GM12874 (cell line): ENCODE data around the gene LSM7.

Experiments
- TF ChIP-seq, protein P1 (sequence below): IDR thresholded peaks from 2 replicates; pipeline ENCODE4 v1.5.1; 2011; ENCODE audit warnings: low read depth, mild to moderate bottlenecking, control low read depth, low read length, moderate library complexity; ENCODE audit not compliant: insufficient read depth

LSM7 gene

DNA sequence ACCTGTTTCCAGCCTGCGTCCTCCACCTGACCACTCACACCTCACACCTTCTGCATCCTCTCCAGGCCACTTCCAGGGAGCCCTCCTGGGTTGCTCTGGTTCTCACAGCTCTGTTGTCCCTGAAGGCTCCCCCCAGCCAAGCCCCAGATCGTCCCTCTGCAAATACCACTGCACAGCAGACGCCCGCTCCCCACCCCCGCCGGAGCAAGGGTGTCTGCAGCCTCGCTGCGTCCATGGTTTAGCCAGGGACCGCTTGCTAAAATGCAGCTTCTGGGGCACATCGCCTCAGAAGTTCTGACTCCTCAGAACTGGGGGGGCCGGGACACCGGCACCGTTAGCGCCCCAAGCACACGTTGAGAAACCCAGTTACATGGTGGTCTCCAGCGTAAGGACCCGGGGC is 21.4 kb downstream of the LSM7 start:
- TF ChIP-seq, protein P1, sequence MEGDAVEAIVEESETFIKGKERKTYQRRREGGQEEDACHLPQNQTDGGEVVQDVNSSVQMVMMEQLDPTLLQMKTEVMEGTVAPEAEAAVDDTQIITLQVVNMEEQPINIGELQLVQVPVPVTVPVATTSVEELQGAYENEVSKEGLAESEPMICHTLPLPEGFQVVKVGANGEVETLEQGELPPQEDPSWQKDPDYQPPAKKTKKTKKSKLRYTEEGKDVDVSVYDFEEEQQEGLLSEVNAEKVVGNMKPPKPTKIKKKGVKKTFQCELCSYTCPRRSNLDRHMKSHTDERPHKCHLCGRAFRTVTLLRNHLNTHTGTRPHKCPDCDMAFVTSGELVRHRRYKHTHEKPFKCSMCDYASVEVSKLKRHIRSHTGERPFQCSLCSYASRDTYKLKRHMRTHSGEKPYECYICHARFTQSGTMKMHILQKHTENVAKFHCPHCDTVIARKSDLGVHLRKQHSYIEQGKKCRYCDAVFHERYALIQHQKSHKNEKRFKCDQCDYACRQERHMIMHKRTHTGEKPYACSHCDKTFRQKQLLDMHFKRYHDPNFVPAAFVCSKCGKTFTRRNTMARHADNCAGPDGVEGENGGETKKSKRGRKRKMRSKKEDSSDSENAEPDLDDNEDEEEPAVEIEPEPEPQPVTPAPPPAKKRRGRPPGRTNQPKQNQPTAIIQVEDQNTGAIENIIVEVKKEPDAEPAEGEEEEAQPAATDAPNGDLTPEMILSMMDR = no peak

DNA sequence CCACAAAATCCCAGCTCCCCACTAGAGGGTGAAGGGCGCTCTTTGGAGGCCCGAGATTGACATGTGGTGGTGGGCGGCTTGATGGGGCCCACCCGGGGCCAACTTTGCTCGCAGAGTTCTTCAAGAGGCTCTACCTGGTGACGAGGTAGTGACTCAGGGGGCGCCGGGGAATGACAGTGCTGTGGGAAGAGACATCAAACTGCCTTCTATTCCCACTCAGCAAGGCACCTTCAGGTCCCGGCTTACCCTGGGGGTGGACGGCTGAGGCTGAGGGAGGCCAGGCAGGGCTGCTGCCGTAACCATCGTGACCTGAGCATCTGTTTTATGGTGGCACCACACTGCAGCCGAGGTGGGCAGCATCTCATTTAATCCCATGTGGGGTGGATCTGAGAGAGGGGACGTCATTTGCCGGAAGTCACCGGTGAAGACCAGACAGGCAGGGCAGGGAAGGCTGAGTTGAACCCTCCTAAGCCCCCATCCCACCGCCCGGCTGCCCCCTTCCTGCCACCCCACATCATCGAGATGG is 22.0 kb downstream of the LSM7 start:
- TF ChIP-seq, protein P1 = no peak

DNA sequence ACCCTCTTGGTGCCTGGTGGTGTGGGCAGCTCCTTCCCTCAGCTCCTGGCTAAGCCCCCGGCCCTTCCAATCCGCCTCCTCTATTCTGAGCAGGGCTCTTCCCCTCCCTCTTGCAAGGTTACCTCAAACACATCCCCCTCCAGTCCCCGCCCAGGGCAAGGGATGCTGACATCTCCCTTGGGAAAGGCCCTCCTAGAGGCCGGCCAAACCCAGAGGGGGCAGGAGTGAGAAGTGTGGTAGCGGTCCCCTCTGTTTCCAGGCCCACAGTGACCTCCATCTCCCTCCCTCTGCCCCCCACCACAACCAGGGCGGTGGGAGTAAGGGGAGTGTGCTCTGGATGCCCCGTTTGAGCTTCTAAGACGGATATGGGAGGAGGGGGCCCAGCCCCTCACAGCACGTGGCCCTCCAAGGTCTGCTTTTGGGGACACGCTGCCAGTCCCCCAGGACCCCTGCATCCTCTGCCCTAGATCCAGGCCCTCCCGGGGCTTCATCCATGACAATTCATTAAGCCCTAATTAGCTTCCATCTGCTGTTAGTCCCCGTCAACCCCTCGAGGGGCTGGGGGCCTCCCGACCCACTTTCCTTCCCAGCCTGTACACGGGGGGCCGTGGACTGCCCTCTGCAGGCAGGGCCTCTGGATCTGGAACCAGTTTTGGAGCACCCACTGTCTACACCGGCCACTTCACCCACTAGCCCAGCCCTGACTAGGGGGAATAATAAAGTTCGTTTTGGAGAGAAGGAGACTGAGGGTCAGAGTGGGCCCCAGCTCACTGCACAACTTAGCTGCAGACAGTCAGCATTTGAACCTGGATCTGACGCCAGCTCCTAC is 22.7 kb downstream of the LSM7 start:
- TF ChIP-seq, protein P1 = no peak

DNA sequence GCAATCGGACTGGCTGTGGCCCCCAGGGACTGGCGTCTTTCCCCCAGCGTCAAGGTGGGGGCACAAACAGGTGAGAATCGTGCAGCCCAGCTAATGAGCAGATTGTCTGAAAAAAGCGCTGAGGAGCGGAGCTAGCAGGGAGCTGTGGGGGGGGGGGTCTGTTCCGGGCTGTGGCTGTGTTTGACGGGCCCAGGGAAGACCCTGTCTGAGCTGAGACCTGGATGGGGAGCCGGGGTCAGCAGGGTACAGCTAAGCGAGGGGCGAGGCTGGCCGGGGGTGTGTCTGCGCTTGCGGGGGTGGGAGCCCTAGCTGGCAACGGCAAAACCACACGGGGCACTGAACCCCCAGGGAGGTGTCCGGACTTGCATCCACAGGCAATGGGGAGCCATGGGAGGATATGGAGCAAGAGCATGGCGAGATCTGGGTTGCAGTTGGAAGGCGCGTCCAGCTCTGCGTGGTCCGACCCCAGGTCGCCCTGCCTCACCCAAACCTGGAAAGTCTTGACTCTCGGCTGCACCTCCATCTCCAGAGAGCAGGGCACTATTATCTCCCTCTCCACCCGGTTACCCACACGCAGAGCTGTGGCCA is 25.1 kb downstream of the LSM7 start:
- TF ChIP-seq, protein P1 = no peak

DNA sequence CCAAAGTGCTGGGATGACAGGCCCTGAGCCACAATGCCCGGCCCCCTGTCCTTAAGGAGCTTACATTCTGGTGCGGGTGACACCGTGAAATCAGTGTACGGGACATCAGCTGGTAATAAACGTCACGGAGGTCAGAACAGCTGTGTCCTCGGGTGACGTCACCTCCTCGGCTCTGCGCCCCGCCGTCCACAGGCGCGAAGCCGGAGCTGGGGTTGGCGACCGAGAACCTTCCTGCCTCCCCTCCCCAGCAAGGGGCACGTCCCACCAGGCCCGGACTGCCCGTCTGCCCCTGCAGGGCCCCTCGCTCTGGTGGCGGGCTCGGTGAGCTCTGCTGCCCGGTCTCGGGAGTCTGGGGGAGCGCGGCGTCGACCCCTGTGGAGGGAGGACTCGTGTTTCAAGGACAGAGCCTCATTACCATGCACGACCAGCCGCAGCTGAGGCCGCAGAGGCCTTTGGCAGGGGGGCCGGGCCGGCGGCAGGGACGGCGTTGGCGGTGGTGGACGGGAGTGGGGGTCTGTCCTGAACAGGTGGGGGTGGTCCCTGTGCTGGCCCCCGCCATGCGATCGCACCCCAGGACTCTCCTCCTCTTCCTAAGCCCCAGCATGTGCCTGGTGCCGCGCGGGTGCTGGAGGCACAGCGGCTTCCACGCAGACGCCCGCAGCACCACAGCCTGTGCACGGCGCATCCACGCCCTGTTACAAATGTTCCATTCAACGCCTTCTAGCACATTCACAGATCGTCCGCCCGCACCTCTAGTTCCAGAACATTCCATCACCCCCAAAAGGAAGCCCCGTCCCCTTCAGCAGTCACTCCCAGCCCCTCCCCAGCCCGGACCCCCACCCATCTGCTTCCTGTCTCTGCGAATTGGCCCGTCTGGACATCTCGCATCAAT is 25.8 kb downstream of the LSM7 start:
- TF ChIP-seq, protein P1 = no peak

DNA sequence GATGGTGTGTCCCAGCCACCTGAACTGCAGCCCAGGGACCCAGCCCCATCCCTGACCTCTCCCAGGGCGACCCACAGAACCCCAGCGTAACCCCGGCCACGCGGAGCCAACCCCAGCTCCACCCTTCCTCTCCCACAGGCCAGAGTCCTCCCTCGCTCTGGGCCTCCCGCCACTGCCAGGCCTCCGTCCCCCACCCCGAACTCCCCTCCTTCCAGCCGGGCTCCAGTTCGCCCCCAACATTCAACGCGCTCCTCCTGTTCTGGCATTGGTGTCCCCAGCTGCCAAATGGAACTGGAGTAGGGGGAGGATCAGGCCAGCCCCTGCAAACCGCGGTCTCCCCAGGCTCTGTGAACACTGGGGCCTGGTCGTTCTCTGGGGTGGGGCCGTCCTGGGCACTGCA is 27.9 kb downstream of the LSM7 start:
- TF ChIP-seq, protein P1 = no peak

DNA sequence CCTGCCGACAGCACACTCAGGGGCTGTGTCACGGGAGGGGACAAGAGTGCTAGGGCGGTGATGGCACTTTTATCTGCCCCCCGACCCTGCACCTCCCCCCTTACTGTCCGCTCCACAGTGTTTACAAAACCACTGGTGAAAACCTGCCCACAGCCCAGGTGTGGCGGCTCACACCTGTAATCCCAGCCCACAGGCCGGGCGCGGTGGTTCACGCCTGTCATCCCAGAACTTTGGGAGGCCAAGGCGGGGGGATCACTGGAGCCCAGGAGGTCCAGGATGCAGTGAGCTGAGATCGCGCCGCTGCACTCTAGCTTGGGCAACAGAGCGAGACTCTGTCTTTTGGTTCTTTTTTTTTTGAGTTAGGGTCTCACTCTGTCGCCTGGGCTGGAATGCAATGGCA is 32.2 kb downstream of the LSM7 start:
- TF ChIP-seq, protein P1 = no peak
